Melanocyte of skin (primary cell): ENCODE measurements around the gene GNAQ. TPM values are rescaled to one million over a fixed set of nuclear protein-coding genes. Genes with fewer than 3 reads are reported as not detected.

Experiments used
- total RNA-seq, 2 donors: library from RNA; depleted of rRNA; stranded (reverse); fragments of >200 nt; gene quantifications; 2 replicates each; pipeline ENCODE4 v1.2.3, GENCODE V29; 2012

The GNAQ gene
- 10 to 100 TPM; 39.3 to 54.4 TPM for total RNA-seq

DNA sequence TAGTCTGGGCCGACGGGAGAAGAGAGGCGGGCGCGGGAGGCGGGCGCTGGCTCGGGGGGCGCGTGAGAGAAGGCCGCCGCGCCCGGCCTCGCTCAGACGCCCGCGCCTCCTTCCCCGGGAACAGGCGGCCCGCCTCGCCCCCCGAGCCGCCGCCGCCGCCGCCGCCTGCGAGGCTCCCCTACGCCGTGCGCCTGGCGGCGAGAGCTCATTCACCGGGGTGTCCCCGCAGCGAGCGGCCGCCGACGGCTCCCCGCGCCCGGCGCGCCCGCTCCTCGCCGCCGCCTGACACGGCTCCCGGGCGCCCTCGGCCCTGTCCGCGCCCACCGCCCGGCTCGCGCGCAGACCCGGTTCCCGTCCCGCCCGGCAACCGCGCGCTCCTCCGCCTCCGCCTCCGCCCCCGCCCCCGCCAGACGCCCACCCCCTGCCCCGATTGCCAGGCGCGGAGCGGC, at the start of gene GNAQ:
Gene GNAQ, minus strand, starts transcription at position 368 of the 449 bp plus-strand sequence. CDS start 576 bp downstream, outside the sequence.

Other genes starting within 250 kb of the GNAQ start
- 10 to 100 TPM; 22.7 to 27.6 TPM for gene CEP78, start 204.3 kb upstream of the GNAQ start, total RNA-seq